Effector memory CD4-positive, alpha-beta T cell (primary cell): ENCODE measurements around the gene SCML1.
A peak's percentile ranks its signal among the peaks of the same experiment; 100 is the strongest.

Experiments
- DNase-seq, 3 donors: peaks; one replicate each; pipeline ENCODE4 v3.0.0-alpha.2; 2020
- H3K27ac ChIP-seq: 2 replicates; pipeline ENCODE4 v1.7.0; 2013; ENCODE audit warnings: mild to moderate bottlenecking, low read length, moderate library complexity; ENCODE audit not compliant: insufficient read depth, poor library complexity, severe bottlenecking
- H3K27me3 ChIP-seq: replicated peaks from 2 replicates; pipeline ENCODE4 v1.7.0; 2013; ENCODE audit warnings: mild to moderate bottlenecking, low read length; ENCODE audit not compliant: insufficient read depth, control insufficient read depth, poor library complexity, severe bottlenecking
- H3K36me3 ChIP-seq: 2 replicates; pipeline ENCODE4 v1.7.0; 2013; ENCODE audit warnings: mild to moderate bottlenecking, low read length, moderate library complexity; ENCODE audit not compliant: control insufficient read depth, insufficient read depth
- H3K4me1 ChIP-seq: 2 replicates; pipeline ENCODE4 v1.7.0; 2013; ENCODE audit warnings: low read length, mild to moderate bottlenecking; ENCODE audit not compliant: control insufficient read depth, insufficient read depth, poor library complexity, severe bottlenecking
- H3K4me3 ChIP-seq: 2 replicates; pipeline ENCODE4 v1.7.0; 2013; ENCODE audit warnings: low read length, low read depth, mild to moderate bottlenecking; ENCODE audit not compliant: insufficient read depth, poor library complexity, severe bottlenecking
- H3K9me3 ChIP-seq: 2 replicates; pipeline ENCODE4 v1.7.0; 2013; ENCODE audit warnings: mild to moderate bottlenecking, low read length, moderate library complexity; ENCODE audit not compliant: control insufficient read depth
- total RNA-seq, 3 donors: gene quantifications; one replicate each; lab custom pipeline; 2026; lab: John Stamatoyannopoulos, UW

The SCML1 gene, protein sequence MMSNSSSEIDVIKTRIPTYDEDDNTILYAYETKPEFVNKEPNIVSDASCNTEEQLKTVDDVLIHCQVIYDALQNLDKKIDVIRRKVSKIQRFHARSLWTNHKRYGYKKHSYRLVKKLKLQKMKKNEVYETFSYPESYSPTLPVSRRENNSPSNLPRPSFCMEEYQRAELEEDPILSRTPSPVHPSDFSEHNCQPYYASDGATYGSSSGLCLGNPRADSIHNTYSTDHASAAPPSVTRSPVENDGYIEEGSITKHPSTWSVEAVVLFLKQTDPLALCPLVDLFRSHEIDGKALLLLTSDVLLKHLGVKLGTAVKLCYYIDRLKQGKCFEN
- total RNA-seq: 7.6 to 18.3 (median 10.2) reads per million in 3 donors

DNA sequence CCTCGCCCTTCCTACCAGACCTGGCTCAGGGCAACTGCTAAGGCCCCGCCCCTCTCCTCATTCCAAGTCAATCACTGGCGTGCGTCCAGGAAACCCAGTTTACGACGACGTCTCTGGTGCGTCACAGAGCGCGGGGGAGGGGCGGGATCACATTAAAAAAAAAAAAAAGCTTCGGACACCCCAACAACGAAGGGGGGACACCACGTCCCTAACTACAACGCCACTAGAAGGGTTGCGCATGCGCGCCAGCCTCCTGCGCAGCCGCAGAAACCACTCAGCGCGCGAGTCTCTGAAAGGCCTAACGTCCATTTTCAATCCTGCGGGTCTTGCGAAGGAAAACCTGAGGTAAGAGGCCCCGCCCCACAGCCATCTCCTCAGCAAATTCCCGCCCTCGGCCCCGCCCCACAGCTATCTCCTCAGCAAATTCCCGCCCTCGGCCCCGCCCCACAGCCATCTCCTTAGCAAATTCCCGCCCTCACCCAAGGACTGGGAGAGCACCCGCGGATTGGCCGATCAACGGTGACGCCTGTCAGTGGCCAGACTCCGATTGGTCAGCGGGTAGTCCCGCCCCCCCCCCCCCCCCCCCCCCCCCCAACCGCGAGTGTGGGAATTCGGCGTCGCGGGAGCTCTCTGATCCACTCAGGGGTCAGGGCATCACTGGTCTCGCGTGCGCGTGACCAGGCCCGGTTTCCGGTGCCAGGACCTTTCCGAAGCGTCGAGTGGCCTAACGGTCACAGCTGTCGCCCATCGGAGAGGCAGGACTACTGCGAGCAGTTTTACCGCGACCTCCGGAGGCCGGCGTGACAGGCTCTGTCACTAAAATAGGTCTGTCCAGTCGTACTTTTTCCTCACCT, at the start of gene SCML1:
TSS of gene SCML1 (plus strand) at position 638 of the 854 bp plus-strand sequence. CDS start 6,694 bp downstream, outside the sequence.
- Histone ChIP-seq H3K4me3 (peak within 1 kb of the TSS; percentile 57), H3K4me1 (no peaks in the 10 kb centered on the region), H3K27me3 (no peaks in the 10 kb centered on the region), H3K36me3 (no peaks in the 10 kb centered on the region), H3K9me3 (no peaks in the 10 kb centered on the region), H3K27ac (peak within 1 kb of the TSS; percentile 86)
- DNase-seq: peak; percentile 69 to 78 (median 72)

DNA sequence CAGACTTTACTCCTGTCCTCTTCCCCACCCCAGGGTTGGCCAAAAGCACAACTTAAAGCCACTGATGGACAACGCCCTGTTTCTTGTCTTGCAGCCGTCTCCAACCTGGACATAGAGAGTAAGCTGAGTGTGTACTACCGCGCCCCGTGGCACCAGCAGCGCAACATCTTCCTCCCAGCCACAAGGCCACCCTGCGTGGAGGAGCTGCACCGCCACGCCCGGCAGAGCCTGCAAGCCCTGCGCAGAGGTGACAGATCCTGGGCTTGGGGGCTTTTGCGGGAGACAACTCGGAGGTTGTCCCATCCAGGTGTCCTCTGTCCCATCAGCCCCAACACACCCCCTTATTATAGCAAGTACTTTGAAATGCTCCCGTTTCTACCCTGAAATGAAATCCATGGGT, 49.6 kb upstream of the SCML1 start:
- Histone ChIP-seq H3K27ac (no peak overlapping the region), H3K9me3 (no peaks in the 10 kb centered on the region), H3K4me1 (no peaks in the 10 kb centered on the region), H3K36me3 (no peaks in the 10 kb centered on the region), H3K27me3 (no peaks in the 10 kb centered on the region), H3K4me3 (no peak overlapping the region)
- no peak for DNase-seq

DNA sequence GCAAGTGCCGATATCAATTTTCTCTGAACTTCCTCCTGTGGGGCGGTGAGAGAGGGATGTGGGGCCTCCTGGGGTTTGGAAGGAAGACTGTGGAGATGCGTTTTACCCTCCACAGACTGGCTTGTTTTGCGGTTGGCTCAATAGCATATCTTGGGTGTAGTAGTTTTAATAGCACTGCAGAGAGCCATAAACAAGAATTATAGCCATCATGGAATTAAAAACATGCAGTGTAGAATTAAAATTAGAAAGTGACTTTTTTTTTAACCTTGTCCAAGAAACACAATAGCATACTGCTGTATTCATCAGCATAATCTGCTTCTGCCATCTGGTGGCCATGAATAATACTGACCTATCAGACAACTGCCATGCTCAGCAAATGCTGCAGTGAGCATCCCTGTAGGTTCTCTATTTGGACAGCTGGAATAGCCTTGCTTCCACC, 47.3 kb upstream of the SCML1 start:
- Histone ChIP-seq H3K9me3 (no peaks in the 10 kb centered on the region), H3K27ac (no peak overlapping the region), H3K4me3 (no peak overlapping the region), H3K27me3 (no peaks in the 10 kb centered on the region), H3K36me3 (no peaks in the 10 kb centered on the region), H3K4me1 (no peaks in the 10 kb centered on the region)
- DNase-seq: peak in 1 of 3 donors; percentile 8

DNA sequence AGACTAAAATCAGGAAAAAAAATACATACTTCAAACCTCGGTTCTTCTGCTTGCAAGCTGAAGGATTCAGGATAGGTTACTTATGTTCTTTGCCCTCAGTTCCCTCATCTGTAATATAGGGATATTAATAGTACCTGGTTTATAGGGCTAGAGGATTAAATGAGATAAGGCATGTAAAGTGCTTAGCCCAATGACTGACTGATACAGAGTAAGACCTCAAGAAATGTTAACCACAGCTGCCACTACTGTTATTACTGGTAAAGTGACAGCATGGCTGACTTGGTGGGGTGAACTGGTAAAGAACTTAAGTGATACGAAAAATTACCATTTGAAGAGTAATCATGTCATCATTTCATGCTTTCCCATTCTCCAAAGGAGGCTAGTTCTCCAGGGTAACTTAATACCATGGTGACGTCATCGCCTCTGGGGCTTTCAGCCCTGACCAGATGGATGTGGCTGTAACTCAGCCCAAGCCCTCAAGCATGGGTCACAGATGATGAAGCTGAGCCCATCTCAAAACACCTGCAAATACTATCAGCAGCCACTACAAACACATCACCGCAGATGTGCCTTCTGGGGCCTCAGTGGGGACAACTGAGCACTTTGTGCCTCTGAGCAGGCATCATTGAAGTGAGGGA, 44.5 kb upstream of the SCML1 start:
- H3K4me1 ChIP-seq: no peaks in the 10 kb centered on the region
- H3K36me3 ChIP-seq: no peaks in the 10 kb centered on the region
- no peaks in the 10 kb centered on the region for H3K27me3 ChIP-seq
- H3K4me3 ChIP-seq: no peak overlapping the region
- DNase-seq: no peak
- no peaks in the 10 kb centered on the region for H3K9me3 ChIP-seq
- H3K27ac ChIP-seq: no peak overlapping the region

DNA sequence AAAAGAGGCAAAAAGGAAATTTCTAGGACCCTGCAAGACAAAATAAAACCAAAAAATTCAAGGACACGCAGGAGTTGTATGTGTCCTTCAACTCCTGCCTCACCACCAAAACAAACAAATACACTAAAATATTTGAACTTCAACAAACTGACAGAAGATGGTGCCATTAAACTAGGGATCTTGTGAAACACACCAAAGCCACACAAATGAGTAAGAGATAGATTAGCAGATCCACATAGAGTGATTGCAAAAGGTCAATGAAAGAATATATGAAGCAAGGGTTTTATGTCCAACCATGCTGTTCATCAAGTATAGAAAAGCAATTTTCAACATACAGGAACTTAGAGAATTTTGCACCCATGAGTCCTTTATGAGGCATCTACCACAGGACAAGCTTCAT, 40.1 kb upstream of the SCML1 start:
- no peaks in the 10 kb centered on the region for H3K4me1 ChIP-seq
- no peaks in the 10 kb centered on the region for H3K9me3 ChIP-seq
- H3K27me3 ChIP-seq: no peaks in the 10 kb centered on the region
- H3K27ac ChIP-seq: no peak overlapping the region
- H3K36me3 ChIP-seq: no peaks in the 10 kb centered on the region
- no peak overlapping the region for H3K4me3 ChIP-seq
- no peak for DNase-seq

DNA sequence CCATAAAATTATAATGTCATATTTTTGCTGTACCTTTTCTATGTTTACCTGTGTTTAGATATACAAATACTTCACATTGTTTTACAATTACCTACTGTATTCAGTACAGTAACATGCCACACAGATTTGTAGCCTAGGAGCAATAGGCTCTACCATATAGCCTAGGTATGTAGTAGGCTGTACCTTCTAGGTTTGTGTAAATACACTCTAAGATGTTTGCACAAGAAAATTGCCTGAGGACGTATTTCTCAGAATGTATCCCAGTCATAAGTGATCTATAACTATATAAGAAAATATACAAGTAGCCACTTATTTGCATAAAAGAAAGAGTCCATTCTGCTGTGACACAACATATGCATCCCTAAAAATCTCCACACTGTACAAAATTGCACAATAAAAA, 36.3 kb upstream of the SCML1 start:
- Histone ChIP-seq H3K4me3 (no peak overlapping the region), H3K9me3 (no peaks in the 10 kb centered on the region), H3K4me1 (no peaks in the 10 kb centered on the region), H3K36me3 (no peaks in the 10 kb centered on the region), H3K27me3 (no peaks in the 10 kb centered on the region), H3K27ac (no peak overlapping the region)
- DNase-seq: no peak

DNA sequence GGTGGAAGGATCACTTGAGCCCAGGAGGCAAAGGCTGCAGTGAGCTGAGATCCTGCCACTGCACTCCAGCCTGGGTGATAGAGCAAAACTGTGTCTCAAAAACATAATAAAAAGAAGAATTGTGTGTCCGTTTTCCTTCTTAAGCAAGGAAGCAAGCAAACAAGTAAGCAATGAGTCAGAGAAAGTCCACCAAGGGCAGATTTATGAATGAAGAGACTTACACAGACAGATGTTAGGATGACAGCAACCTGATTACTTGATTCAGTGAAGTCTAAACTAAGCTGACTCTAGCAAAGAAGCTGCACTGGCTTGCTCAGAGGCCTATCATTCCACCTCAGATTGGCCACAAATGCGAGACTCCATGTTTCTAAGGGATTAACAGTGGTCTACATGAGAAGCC, 34.1 kb upstream of the SCML1 start:
- Histone ChIP-seq H3K36me3 (no peaks in the 10 kb centered on the region), H3K27ac (no peak overlapping the region), H3K4me1 (no peaks in the 10 kb centered on the region), H3K27me3 (no peaks in the 10 kb centered on the region), H3K9me3 (no peaks in the 10 kb centered on the region), H3K4me3 (no peak overlapping the region)
- no peak for DNase-seq

DNA sequence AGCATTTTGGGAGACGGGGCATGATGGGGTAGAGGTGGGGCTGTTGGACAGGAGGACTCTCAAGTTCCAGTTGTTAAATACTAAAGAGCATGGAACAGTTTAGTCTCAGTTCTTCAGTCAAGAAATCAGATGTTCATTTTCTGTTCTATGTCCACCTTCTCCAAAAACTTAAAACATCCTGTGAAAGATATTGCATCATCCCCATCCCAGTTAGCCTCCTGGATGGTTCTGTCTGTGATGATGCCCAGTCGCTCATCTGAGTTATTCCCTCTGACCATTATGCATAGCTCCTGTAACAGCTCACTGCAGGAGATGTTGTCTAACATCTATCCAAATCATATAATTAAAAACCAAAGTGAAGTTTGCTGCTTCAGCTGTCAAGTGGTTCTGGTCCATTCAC, 32.1 kb upstream of the SCML1 start:
- H3K4me3 ChIP-seq: no peak overlapping the region
- H3K9me3 ChIP-seq: no peaks in the 10 kb centered on the region
- no peak overlapping the region for H3K27ac ChIP-seq
- no peaks in the 10 kb centered on the region for H3K27me3 ChIP-seq
- H3K36me3 ChIP-seq: no peaks in the 10 kb centered on the region
- no peaks in the 10 kb centered on the region for H3K4me1 ChIP-seq
- DNase-seq: no peak

DNA sequence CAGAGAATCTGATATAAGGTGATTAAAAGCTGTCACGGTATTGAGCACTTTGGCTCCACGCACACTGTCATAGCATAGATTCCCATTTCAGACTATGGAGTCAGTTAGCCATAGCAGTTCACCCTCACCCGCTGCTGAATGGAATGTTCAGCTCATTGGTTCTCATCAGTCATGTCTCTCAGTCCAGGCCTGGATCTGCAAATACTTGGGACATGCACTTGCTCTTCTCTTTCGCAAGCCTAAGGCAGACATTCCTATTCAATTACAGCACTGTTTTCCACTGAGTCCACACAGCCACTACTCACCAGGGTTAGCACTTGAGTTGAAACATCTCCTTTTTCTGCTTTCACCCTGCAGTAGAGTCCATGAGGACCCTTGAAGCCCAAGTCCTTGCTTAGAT, 30.6 kb upstream of the SCML1 start:
- Histone ChIP-seq H3K27ac (no peak overlapping the region), H3K9me3 (no peaks in the 10 kb centered on the region), H3K36me3 (no peaks in the 10 kb centered on the region), H3K4me1 (no peaks in the 10 kb centered on the region), H3K27me3 (no peaks in the 10 kb centered on the region), H3K4me3 (no peak overlapping the region)
- DNase-seq: no peak

DNA sequence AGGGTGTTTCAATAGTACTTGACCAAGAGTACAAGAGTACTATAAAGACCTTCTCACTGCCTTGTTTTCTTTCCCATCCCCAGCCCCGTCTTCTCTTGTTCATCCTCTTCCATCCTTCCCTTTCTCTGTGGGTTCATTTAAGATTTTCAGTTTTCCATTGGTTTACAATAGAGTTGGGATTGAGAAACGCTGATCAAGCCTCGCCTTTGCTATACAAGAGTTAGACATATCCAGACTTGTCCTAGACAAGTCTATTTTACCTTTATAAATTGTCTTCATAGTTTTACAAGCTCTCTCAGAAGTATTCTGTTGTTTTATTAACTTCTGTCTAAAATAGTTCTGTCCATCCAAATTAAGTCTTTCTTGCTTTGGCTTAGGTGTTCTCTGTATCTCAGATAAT, 29.6 kb upstream of the SCML1 start:
- Histone ChIP-seq H3K27me3 (no peaks in the 10 kb centered on the region), H3K9me3 (no peaks in the 10 kb centered on the region), H3K4me1 (no peaks in the 10 kb centered on the region), H3K27ac (no peak overlapping the region), H3K4me3 (no peak overlapping the region), H3K36me3 (no peaks in the 10 kb centered on the region)
- no peak for DNase-seq
